H9 (cell line): ENCODE data around the gene IQCK. TPM values are rescaled to one million over a fixed set of nuclear protein-coding genes. Genes with fewer than 3 reads are reported as not detected.

Experiments
- DNase-seq: peaks from one replicate; pipeline ENCODE4 v3.0.0-alpha.2; 2017
- H2AFZ ChIP-seq: one replicate; pipeline ENCODE4 v1.6.1; 2013; ENCODE audit warnings: mild to moderate bottlenecking, low read length, control low read depth, moderate library complexity
- H2AK5ac ChIP-seq: 2 replicates; pipeline ENCODE4 v1.6.1; 2013; ENCODE audit warnings: low read length, control low read depth, mixed read lengths; ENCODE audit not compliant: insufficient read length
- H2BK120ac ChIP-seq: one replicate; pipeline ENCODE4 v1.6.1; 2013; ENCODE audit warnings: low read depth, mild to moderate bottlenecking, low read length, control low read depth, inconsistent platforms; ENCODE audit not compliant: poor library complexity, severe bottlenecking
- H2BK12ac ChIP-seq: 2 replicates; pipeline ENCODE4 v1.6.1; 2013; ENCODE audit warnings: low read length, control low read depth, mixed read lengths, low read depth; ENCODE audit not compliant: insufficient read length
- H2BK15ac ChIP-seq: 2 replicates; pipeline ENCODE4 v1.6.1; 2013; ENCODE audit warnings: low read depth, low read length, control low read depth
- H2BK20ac ChIP-seq: one replicate; pipeline ENCODE4 v1.6.1; 2013; ENCODE audit warnings: low read depth, mild to moderate bottlenecking, low read length, control low read depth, inconsistent platforms; ENCODE audit not compliant: poor library complexity, severe bottlenecking
- H2BK5ac ChIP-seq: 2 replicates; pipeline ENCODE4 v1.6.1; 2013; ENCODE audit warnings: low read length, control low read depth, mixed read lengths; ENCODE audit not compliant: insufficient read length
- H3K14ac ChIP-seq: 2 replicates; pipeline ENCODE4 v1.6.1; 2013; ENCODE audit warnings: low read length, control low read depth; ENCODE audit not compliant: insufficient read depth
- H3K18ac ChIP-seq: 2 replicates; pipeline ENCODE4 v1.6.1; 2013; ENCODE audit warnings: low read depth, mild to moderate bottlenecking, mixed read lengths, low read length, control low read depth; ENCODE audit not compliant: insufficient read length
- H3K23ac ChIP-seq: 2 replicates; pipeline ENCODE4 v1.6.1; 2013; ENCODE audit warnings: low read length, control low read depth, mixed read lengths, low read depth; ENCODE audit not compliant: insufficient read length
- H3K23me2 ChIP-seq: 2 replicates; pipeline ENCODE4 v1.6.1; 2013; ENCODE audit warnings: low read depth, mild to moderate bottlenecking, mixed read lengths, low read length, control low read depth; ENCODE audit not compliant: insufficient read length, poor library complexity, severe bottlenecking
- H3K27ac ChIP-seq: 2 replicates; pipeline ENCODE4 v1.5.1; 2013; ENCODE audit warnings: low read length, control low read depth, mixed read lengths, low read depth; ENCODE audit not compliant: insufficient read length
- H3K27me3 ChIP-seq: 2 replicates; pipeline ENCODE4 v1.6.1; 2013; ENCODE audit warnings: low read length, control low read depth, inconsistent platforms; ENCODE audit not compliant: insufficient read depth
- H3K4ac ChIP-seq: 2 replicates; pipeline ENCODE4 v1.6.1; 2013; ENCODE audit warnings: low read depth, mild to moderate bottlenecking, control low read depth, inconsistent platforms, low read length, moderate library complexity
- H3K4me1 ChIP-seq: 2 replicates; pipeline ENCODE4 v1.6.1; 2013; ENCODE audit warnings: low read length, control low read depth, inconsistent platforms; ENCODE audit not compliant: insufficient read depth
- H3K4me2 ChIP-seq: 2 replicates; pipeline ENCODE4 v1.6.1; 2013; ENCODE audit warnings: low read length, control low read depth, mixed read lengths; ENCODE audit not compliant: insufficient read length, insufficient read depth
- H3K56ac ChIP-seq: 2 replicates; pipeline ENCODE4 v1.6.1; 2013; ENCODE audit warnings: low read depth, mild to moderate bottlenecking, mixed read lengths, low read length, control low read depth; ENCODE audit not compliant: insufficient read length
- H3K79me1 ChIP-seq: 2 replicates; pipeline ENCODE4 v1.6.1; 2013; ENCODE audit warnings: low read depth, mild to moderate bottlenecking, moderate library complexity, low read length, control low read depth, inconsistent platforms; ENCODE audit not compliant: insufficient read depth, poor library complexity, severe bottlenecking
- H3K79me2 ChIP-seq: 2 replicates; pipeline ENCODE4 v1.6.1; 2013; ENCODE audit warnings: low read length, control low read depth, inconsistent platforms; ENCODE audit not compliant: insufficient read depth
- H3K9ac ChIP-seq: 2 replicates; pipeline ENCODE4 v1.6.1; 2013; ENCODE audit warnings: low read length, control low read depth, mixed read lengths; ENCODE audit not compliant: insufficient read length; ENCODE audit errors: extremely low read depth
- H3K9me3 ChIP-seq: one replicate; pipeline ENCODE4 v1.6.1; 2013; ENCODE audit warnings: low read depth, low read length, inconsistent platforms; ENCODE audit not compliant: control insufficient read depth
- H3T11ph ChIP-seq: one replicate; pipeline ENCODE4 v1.6.1; 2013; ENCODE audit warnings: mild to moderate bottlenecking, low read length, control low read depth, inconsistent platforms
- H4K20me1 ChIP-seq: one replicate; pipeline ENCODE4 v1.6.1; 2013; ENCODE audit not compliant: control insufficient read depth, insufficient read length, insufficient read depth
- H4K5ac ChIP-seq: 2 replicates; pipeline ENCODE4 v1.6.1; 2013; ENCODE audit warnings: low read depth, mild to moderate bottlenecking, mixed read lengths, low read length, control low read depth; ENCODE audit not compliant: insufficient read length
- H4K8ac ChIP-seq: replicated peaks from 2 replicates; pipeline ENCODE4 v1.6.1; 2013; ENCODE audit warnings: low read length, control low read depth, mixed read lengths, low read depth; ENCODE audit not compliant: insufficient read length
- H4K91ac ChIP-seq: 2 replicates; pipeline ENCODE4 v1.6.1; 2013; ENCODE audit warnings: low read depth, mild to moderate bottlenecking, moderate library complexity, mixed read lengths, low read length, control low read depth; ENCODE audit not compliant: insufficient read length
- H3K27ac Mint-ChIP-seq, 3 experiments: 2 replicates in 2 of 3; 3 replicates in 1 of 3; pipeline ENCODE4 v1.8.0; 2020 to 2021; ENCODE audit warnings: mixed read lengths in 3 of 3, mild to moderate bottlenecking in 1 of 3, moderate library complexity in 1 of 3
- H3K27me3 Mint-ChIP-seq: 2 replicates; pipeline ENCODE4 v1.8.0; 2021; ENCODE audit warnings: low read depth, mild to moderate bottlenecking, moderate library complexity, mixed read lengths
- H3K36me3 Mint-ChIP-seq, 3 experiments: 2 replicates in 2 of 3; 3 replicates in 1 of 3; pipeline ENCODE4 v1.8.0; 2020 to 2021; ENCODE audit warnings: low read depth in 3 of 3, mixed read lengths in 3 of 3; ENCODE audit not compliant: insufficient read depth in 1 of 3
- H3K4me1 Mint-ChIP-seq, 2 experiments: 2 replicates each; pipeline ENCODE4 v1.8.0; 2020; ENCODE audit warnings: mixed read lengths in 2 of 2
- H3K4me3 Mint-ChIP-seq, 2 experiments: 2 replicates in 1 of 2; 3 replicates in 1 of 2; pipeline ENCODE4 v1.8.0; 2020 to 2021; ENCODE audit warnings: mild to moderate bottlenecking in 2 of 2, mixed read lengths in 2 of 2, moderate library complexity in 1 of 2
- H3K9me3 Mint-ChIP-seq, 2 experiments: 2 replicates in 1 of 2; 3 replicates in 1 of 2; pipeline ENCODE4 v1.8.0; 2020; ENCODE audit warnings: mild to moderate bottlenecking in 2 of 2, mixed read lengths in 2 of 2, moderate library complexity in 1 of 2
- WGBS: extraction: QIAGEN DNeasy Blood & Tissue Kit; methylation state at CpG from one replicate; pipeline ENCODE4 v1.1.7; 2013; ENCODE audit warnings: missing lambda C conversion rate, low lambda C conversion rate, mixed read lengths; ENCODE audit not compliant: insufficient read length; ENCODE audit errors: extremely low coverage; 5-methylcytosine and 5-hydroxymethylcytosine counted together
- total RNA-seq: library from RNA; stranded (reverse); gene quantifications from 2 replicates; pipeline ENCODE4 v1.2.1, GENCODE V29; 2021
- TF ChIP-seq, protein P1 (sequence below): fragments of 200-600 bp; sonication (generic); conservative IDR thresholded peaks from 3 replicates; pipeline ENCODE4 v1.8.0; 2021; ENCODE audit warnings: antibody characterized with exemption, mild to moderate bottlenecking

IQCK gene
- total RNA-seq, 1 experiment from 2014 or later, result 9.0 TPM

DNA sequence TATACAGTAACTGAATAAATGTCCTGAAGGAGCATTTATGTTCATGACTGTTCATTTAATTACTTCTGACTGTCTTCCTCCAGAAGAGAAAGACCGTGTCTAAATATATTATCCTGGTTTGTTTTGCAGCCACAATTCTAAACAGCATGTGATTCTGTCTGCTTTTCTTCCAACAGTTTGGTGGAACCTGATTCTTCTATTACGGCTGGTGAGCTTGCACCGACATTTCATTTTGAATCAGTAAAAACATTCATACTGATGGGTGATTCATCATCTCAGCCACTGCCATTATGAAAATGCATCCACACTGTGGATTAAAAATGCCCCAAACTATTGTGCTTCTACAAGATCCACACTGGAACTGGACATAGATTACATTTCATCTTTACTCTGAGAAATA, 17.0 kb upstream of the IQCK start:
- peaks cover 66 to 99% (median 99%) of the 10 kb centered on the region in 3 experiments for H3K36me3 Mint-ChIP-seq
- Histone ChIP-seq H4K8ac (no peak overlapping the region), H4K5ac (no peak overlapping the region), H3K79me2 (0 out of 2 replicates have a peak, but pooled peaks cover 2% of the 10 kb centered on the region), H2AK5ac (no peak overlapping the region), H2BK15ac (no peak overlapping the region), H2AFZ (no peak overlapping the region), H3K14ac (no peak overlapping the region), H2BK12ac (no peak overlapping the region), H3K9ac (no peak overlapping the region), H3K4me2 (no peak overlapping the region), H3K23me2 (no peaks in the 10 kb centered on the region), H3T11ph (no peak overlapping the region), H2BK20ac (no peak overlapping the region), H4K20me1 (no peaks in the 10 kb centered on the region), H3K27me3 (no peaks in the 10 kb centered on the region), H3K4ac (no peak overlapping the region), H4K91ac (no peak overlapping the region), H2BK5ac (no peak overlapping the region), H3K9me3 (no peaks in the 10 kb centered on the region), H3K79me1 (no peaks in the 10 kb centered on the region), H3K56ac (no peak overlapping the region), H3K18ac (no peak overlapping the region), H2BK120ac (no peak overlapping the region), H3K4me1 (no peaks in the 10 kb centered on the region), H3K23ac (no peak overlapping the region), H3K27ac (no peak overlapping the region)
- WGBS, result no CpG with 5 or more reads among the region's 3 CpGs
- TF ChIP-seq, protein P1, sequence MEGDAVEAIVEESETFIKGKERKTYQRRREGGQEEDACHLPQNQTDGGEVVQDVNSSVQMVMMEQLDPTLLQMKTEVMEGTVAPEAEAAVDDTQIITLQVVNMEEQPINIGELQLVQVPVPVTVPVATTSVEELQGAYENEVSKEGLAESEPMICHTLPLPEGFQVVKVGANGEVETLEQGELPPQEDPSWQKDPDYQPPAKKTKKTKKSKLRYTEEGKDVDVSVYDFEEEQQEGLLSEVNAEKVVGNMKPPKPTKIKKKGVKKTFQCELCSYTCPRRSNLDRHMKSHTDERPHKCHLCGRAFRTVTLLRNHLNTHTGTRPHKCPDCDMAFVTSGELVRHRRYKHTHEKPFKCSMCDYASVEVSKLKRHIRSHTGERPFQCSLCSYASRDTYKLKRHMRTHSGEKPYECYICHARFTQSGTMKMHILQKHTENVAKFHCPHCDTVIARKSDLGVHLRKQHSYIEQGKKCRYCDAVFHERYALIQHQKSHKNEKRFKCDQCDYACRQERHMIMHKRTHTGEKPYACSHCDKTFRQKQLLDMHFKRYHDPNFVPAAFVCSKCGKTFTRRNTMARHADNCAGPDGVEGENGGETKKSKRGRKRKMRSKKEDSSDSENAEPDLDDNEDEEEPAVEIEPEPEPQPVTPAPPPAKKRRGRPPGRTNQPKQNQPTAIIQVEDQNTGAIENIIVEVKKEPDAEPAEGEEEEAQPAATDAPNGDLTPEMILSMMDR, result no peak
- no peaks in the 10 kb centered on the region for H3K4me1 Mint-ChIP-seq
- H3K9me3 Mint-ChIP-seq, result peaks cover 0 to 9% of the 10 kb centered on the region in 2 experiments; a peak in 1 of 5 replicates
- 0 out of 7 replicates have a peak overlapping the region, but pooled peaks of 1 of the 3 experiments have one; percentile 40 for H3K27ac Mint-ChIP-seq
- no peak for DNase-seq
- no peak overlapping the region for H3K4me3 Mint-ChIP-seq
- H3K27me3 Mint-ChIP-seq, result no peaks in the 10 kb centered on the region
